Vagina (tissue), 2 donors: ENCODE measurements around the gene MBNL2. TPM values are rescaled to one million over a fixed set of nuclear protein-coding genes. Genes with fewer than 3 reads are reported as not detected.

Experiments used
- DNase-seq, 2 donors: peaks; one replicate each; pipeline ENCODE4 v3.0.0-alpha.2; 2017; ENCODE audit errors: extremely low spot score in 2 of 2
- H3K27ac ChIP-seq: fragments of 200-600 bp; sonication (generic); one replicate; pipeline ENCODE4 v1.5.1; 2019
- H3K27me3 ChIP-seq: fragments of 200-600 bp; sonication (generic); one replicate; pipeline ENCODE4 v1.5.1; 2019
- H3K36me3 ChIP-seq, 2 donors: fragments of 200-600 bp; sonication (generic); one replicate each; pipeline ENCODE4 v1.5.1; 2017 to 2019
- H3K4me1 ChIP-seq: fragments of 200-600 bp; sonication (generic); one replicate; pipeline ENCODE4 v1.5.1; 2019
- H3K4me3 ChIP-seq, 2 donors: fragments of 200-600 bp; sonication (generic); 1 replicate in 1 of 2; 2 replicates in 1 of 2; pipeline ENCODE4 v1.5.1; 2016 to 2019
- H3K9me3 ChIP-seq: fragments of 200-600 bp; sonication (generic); one replicate; pipeline ENCODE4 v1.5.1; 2019
- CTCF ChIP-seq, 3 experiments: fragments of 450-650 bp in 2 of 3; fragments of 200-600 bp in 1 of 3; sonication (generic) in 1 of 3; IDR thresholded peaks; one replicate each; pipeline ENCODE4 v1.5.1; 2017 to 2019; ENCODE audit warnings: antibody characterized with exemption in 3 of 3, mild to moderate bottlenecking in 2 of 3, moderate library complexity in 2 of 3
- POLR2A ChIP-seq, 2 donors: fragments of 450-650 bp; IDR thresholded peaks; one replicate each; pipeline ENCODE4 v1.6.1; 2017; ENCODE audit warnings: antibody characterized with exemption in 2 of 2, mild to moderate bottlenecking in 2 of 2, moderate library complexity in 2 of 2
- POLR2AphosphoS5 ChIP-seq, 2 donors: sonication (generic); formaldehyde crosslinking; IDR thresholded peaks; one replicate each; pipeline ENCODE4 v1.9.0; 2017; ENCODE audit warnings: antibody characterized with exemption in 2 of 2, mild to moderate bottlenecking in 2 of 2, low read depth in 1 of 2; ENCODE audit not compliant: insufficient read depth in 1 of 2
- intact Hi-C: fragments of 100-400 bp; cut with DNase I; formaldehyde crosslinking; loops from one replicate; pipeline ENCODE4 v1.15.1; 2023
- total RNA-seq: library from RNA; depleted of rRNA; stranded (reverse); fragments of >200 nt; gene quantifications from one replicate; pipeline ENCODE4 v1.2.3, GENCODE V29; 2016

The MBNL2 gene
- total RNA-seq, 1 donor from 2014 or later, result 63.1 TPM

GRCh38 chr13:97259410-97259797, 37.3 kb downstream of the MBNL2 start:
- peaks cover 89% of the 10 kb centered on the region for H3K4me1 ChIP-seq
- TF ChIP-seq CTCF (IDR thresholded peaks at IDR 0.05) (no peak), POLR2AphosphoS5 (IDR thresholded peaks at IDR 0.05; ENCODE audit: insufficient read depth in 1 of 2, low read depth in 1 of 2) (no peak), POLR2A (IDR thresholded peaks at IDR 0.05) (no peak)
- peak overlapping the region; percentile 78 for H3K27ac ChIP-seq
- no peak overlapping the region for H3K4me3 ChIP-seq
- no peak for DNase-seq
- H3K9me3 ChIP-seq, result no peaks in the 10 kb centered on the region
- H3K36me3 ChIP-seq, result no peaks in the 10 kb centered on the region
- intact Hi-C loops, result no loop called here
- H3K27me3 ChIP-seq, result no peaks in the 10 kb centered on the region

DNA sequence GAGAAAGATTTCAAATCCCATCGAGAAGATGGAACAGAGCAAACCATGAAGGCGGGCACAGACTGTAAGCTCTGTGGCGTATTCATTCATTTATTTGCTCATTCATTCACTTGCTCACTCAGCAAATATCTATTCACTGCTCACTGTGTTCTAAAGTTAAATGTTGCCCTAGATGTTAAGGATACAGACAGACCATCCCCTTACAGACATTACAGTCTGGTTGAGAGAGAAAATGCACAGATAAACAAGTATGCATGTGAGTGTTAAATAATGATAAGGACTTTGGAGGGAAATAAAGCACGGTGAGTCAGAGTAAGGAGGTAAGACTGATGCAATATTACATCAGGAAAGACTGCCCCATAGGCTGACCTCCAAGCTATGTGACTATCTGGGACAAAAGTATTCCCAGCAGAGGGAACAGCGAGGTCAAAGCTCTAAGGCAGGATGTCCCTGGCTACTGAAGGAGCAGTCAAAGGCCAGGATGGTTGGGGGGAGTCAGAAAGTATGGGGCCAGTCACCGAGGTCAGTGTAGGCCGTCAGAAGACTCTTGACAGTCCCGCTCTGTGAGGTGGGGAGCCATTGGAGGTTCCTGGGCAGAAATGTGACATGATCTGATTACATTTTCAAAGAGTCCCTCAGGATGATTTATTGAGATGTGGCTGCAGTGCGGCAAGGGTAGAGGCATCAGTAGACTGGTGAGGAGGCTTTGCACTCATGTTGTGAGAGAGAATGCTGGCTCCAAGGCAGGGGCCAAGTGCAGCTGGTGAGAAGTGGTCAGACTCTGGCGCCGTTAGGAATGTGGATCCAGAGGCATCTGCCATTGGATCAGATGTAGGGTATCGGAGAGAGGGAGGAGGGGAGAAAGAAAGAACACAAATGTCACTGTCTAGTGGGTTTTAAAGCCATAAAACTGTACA, 37.9 kb downstream of the MBNL2 start:
- TF ChIP-seq POLR2AphosphoS5 (IDR thresholded peaks at IDR 0.05; ENCODE audit: insufficient read depth in 1 of 2, low read depth in 1 of 2), result no peak
- no peak for TF ChIP-seq CTCF (IDR thresholded peaks at IDR 0.05)
- TF ChIP-seq POLR2A (IDR thresholded peaks at IDR 0.05), result no peak
- H3K36me3 ChIP-seq, result no peaks in the 10 kb centered on the region
- H3K9me3 ChIP-seq, result no peaks in the 10 kb centered on the region
- H3K4me3 ChIP-seq, result peak overlapping the region in 1 of 2 donors; percentile 7
- H3K4me1 ChIP-seq, result peaks cover 89% of the 10 kb centered on the region
- H3K27me3 ChIP-seq, result no peaks in the 10 kb centered on the region
- peak overlapping the region; percentile 78 for H3K27ac ChIP-seq
- peak in 1 of 2 donors; percentile 86 for DNase-seq
- intact Hi-C loops, result no loop called here

DNA sequence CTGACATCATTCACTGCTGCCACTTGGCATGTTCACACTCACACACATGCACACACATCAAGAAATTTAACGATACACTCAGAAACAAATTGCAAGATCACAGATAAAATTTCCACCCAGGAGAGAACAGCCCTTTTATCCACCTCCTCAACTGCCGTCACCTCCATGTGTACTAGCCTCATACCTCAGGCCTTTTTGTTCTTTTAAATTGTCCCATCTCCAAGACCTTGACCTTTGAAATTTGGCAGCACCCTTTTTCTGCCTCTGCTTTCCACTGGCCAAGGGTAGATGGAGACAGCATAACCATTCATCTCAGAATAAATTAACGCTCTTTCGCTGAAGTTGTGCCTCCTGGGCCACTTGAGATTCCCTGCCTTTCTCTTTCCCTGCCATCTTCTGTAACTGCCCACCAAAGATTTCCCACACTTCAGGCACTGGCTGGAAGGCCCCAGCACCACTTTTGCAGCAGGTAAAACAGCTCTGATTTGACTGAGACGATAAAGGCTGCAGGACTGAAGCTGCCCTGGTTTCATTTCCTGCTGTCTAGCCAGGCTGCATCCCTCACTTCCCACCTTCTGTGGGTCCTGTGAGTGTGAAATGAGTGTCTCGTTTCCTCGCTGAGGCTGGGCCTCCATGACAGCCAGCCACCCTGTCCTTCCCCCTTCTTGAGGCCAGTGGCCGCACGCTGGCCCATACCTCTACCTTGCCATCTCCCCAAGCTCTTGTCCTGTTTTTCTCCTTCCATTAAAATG, 39.3 kb downstream of the MBNL2 start:
- DNase-seq, result peak in 1 of 2 donors; percentile 84
- Histone ChIP-seq H3K9me3 (no peaks in the 10 kb centered on the region), H3K36me3 (no peaks in the 10 kb centered on the region), H3K4me1 (peaks cover 80% of the 10 kb centered on the region), H3K27ac (peak overlapping the region; percentile 78), H3K27me3 (no peaks in the 10 kb centered on the region), H3K4me3 (no peak overlapping the region)
- TF ChIP-seq CTCF (IDR thresholded peaks at IDR 0.05), result no peak
- no peak for TF ChIP-seq POLR2A (IDR thresholded peaks at IDR 0.05)
- no peak for TF ChIP-seq POLR2AphosphoS5 (IDR thresholded peaks at IDR 0.05; ENCODE audit: insufficient read depth in 1 of 2, low read depth in 1 of 2)
- intact Hi-C loops, result no loop called here

GRCh38 chr13:97262058-97262457, 39.9 kb downstream of the MBNL2 start:
- no peak for TF ChIP-seq POLR2AphosphoS5 (IDR thresholded peaks at IDR 0.05; ENCODE audit: insufficient read depth in 1 of 2, low read depth in 1 of 2)
- TF ChIP-seq CTCF (IDR thresholded peaks at IDR 0.05), result no peak
- no peak for TF ChIP-seq POLR2A (IDR thresholded peaks at IDR 0.05)
- Histone ChIP-seq H3K36me3 (no peaks in the 10 kb centered on the region), H3K4me3 (no peak overlapping the region), H3K4me1 (peaks cover 80% of the 10 kb centered on the region), H3K9me3 (no peaks in the 10 kb centered on the region), H3K27ac (peak overlapping the region; percentile 78), H3K27me3 (no peaks in the 10 kb centered on the region)
- intact Hi-C loops, result no loop called here
- no peak for DNase-seq
